ENCODE results near the gene TMEM151B. TPM values are rescaled to one million over a fixed set of nuclear protein-coding genes. Genes with fewer than 3 reads are reported as not detected.
A peak's percentile ranks its signal among the peaks of the same experiment; 100 is the strongest.

The TMEM151B gene
- total RNA-seq, 1 experiment from 2014 or later = not detected

DNA sequence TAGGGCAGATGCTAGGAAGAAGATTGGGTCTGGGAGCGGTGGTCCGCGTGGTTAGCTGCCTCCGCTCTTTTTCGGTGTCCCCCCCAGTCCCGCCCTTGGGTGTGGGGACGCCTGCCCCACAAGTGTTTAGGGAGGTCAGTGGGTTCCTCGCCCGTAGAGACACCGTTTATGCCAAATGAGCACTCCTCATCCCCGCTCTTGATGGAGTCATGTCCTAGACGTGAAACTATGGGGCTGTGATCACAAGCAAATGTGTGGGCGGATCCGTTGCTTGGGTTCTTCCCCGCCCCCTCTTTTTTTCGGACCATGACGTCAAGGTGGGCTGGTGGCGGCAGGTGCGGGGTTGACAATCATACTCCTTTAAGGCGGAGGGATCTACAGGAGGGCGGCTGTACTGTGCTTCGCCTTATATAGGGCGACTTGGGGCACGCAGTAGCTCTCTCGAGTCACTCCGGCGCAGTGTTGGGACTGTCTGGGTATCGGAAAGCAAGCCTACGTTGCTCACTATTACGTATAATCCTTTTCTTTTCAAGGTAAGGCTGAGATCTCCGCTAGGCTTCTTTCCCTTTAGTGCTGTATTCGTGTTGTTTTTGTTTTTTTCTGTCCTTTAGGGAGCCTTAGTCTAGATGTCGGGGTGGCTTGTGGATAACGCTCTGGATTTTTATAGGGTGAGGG, 23.4 kb upstream of the TMEM151B start, which contains the start of gene HSP90AB1:
Gene HSP90AB1, plus strand, starts transcription at position 439 of the 675 bp plus-strand sequence. CDS start 1,529 bp downstream, outside the sequence.
- intact Hi-C loops (cut with micrococcal nuclease) = loop anchor here (2.0 kb wide), 1 partner anchor 618 kb away; the partner anchor contains the start of gene GTPBP2
- Histone ChIP-seq H3K79me2 (ENCODE audit: insufficient read depth, low read length) (peaks cover 50% of the 10 kb centered on the region), H3K4me1 (ENCODE audit: control insufficient read depth in 1 of 2, insufficient read depth in 2 of 2, low read length in 2 of 2) (peaks cover 10 to 33% of the 10 kb centered on the region in 2 experiments), H3K4me3 (replicated peaks in 1 of 2; ENCODE audit: low read depth in 1 of 2, low read length in 2 of 2) (peak within 1 kb of the TSS; percentile 82 to 100), H3K27ac (ENCODE audit: low read depth, low read length) (peak within 1 kb of the TSS; percentile 82), H4K20me1 (ENCODE audit: insufficient read depth) (peaks cover 44% of the 10 kb centered on the region), H3K9me3 (ENCODE audit: control insufficient read depth in 1 of 2, insufficient read depth in 1 of 2, low read depth in 1 of 2, low read length in 2 of 2) (no peaks in the 10 kb centered on the region), H3K9ac (ENCODE audit: low read length) (peak within 1 kb of the TSS; percentile 95), H3K36me3 (ENCODE audit: control insufficient read depth in 1 of 2, insufficient read depth in 2 of 2, low read length in 2 of 2) (peaks cover 37 to 48% of the 10 kb centered on the region in 2 experiments), H3K9me2 (ENCODE audit: insufficient read depth) (no peaks in the 10 kb centered on the region), H3K27me3 (ENCODE audit: insufficient read depth, low read length) (no peaks in the 10 kb centered on the region), H3K4me2 (ENCODE audit: low read length) (peak within 1 kb of the TSS; percentile 83), H2AFZ (ENCODE audit: low read depth, low read length, poor library complexity, severe bottlenecking) (no peak within 1 kb of the TSS)
- POLR2A ChIA-PET = interaction anchor here (0.6 to 4.0 kb wide), 19 partner anchors 9 to 477 kb away, joined by 3 to 74 read pairs (median 5); partner anchors contain the start of genes AARS2, SLC29A1, SLC35B2 and TMEM63B
- CTCF ChIA-PET = interaction anchor here (0.8 to 4.0 kb wide), 4 partner anchors 9 to 25 kb away, joined by 3 to 16 read pairs (median 10); partner anchors contain the start of gene SLC35B2
- RAD21 ChIA-PET (ENCODE audit: low non-redundant PET in 1 of 2, low total read pairs in 2 of 2, uncharacterized antibody in 2 of 2, unreplicated experiment in 2 of 2) = interaction anchor here (0.6 to 1.3 kb wide), 3 partner anchors 9 to 24 kb away, joined by 3 to 4 read pairs (median 4); partner anchors contain the start of gene SLC29A1 (in 1 of the 2)
- no TSS peak for BruUV-seq (replicated peaks)
- DNase-seq (ENCODE audit: low read depth, low spot score) (peak; percentile 98), ATAC-seq (peak; percentile 65)
- TF ChIP-seq POLR2AphosphoS5 (IDR thresholded peaks at IDR 0.05; ENCODE audit: low read depth, low read length) = peak; percentile 100
- peak; percentile 100 for TF ChIP-seq POLR2A (IDR thresholded peaks at IDR 0.05; ENCODE audit: borderline replicate concordance, extremely low read depth, insufficient read depth, insufficient read length)
- TF ChIP-seq YY1 (IDR thresholded peaks at IDR 0.05; ENCODE audit: extremely low read depth, insufficient replicate concordance, low read depth, low read length) = peak; percentile 84
- TF ChIP-seq, protein P1, sequence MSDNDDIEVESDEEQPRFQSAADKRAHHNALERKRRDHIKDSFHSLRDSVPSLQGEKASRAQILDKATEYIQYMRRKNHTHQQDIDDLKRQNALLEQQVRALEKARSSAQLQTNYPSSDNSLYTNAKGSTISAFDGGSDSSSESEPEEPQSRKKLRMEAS (IDR thresholded peaks at IDR 0.05) = no peak
- TF ChIP-seq SIN3A (IDR thresholded peaks at IDR 0.05; ENCODE audit: low read depth) = no peak
- TF ChIP-seq, protein P2, sequence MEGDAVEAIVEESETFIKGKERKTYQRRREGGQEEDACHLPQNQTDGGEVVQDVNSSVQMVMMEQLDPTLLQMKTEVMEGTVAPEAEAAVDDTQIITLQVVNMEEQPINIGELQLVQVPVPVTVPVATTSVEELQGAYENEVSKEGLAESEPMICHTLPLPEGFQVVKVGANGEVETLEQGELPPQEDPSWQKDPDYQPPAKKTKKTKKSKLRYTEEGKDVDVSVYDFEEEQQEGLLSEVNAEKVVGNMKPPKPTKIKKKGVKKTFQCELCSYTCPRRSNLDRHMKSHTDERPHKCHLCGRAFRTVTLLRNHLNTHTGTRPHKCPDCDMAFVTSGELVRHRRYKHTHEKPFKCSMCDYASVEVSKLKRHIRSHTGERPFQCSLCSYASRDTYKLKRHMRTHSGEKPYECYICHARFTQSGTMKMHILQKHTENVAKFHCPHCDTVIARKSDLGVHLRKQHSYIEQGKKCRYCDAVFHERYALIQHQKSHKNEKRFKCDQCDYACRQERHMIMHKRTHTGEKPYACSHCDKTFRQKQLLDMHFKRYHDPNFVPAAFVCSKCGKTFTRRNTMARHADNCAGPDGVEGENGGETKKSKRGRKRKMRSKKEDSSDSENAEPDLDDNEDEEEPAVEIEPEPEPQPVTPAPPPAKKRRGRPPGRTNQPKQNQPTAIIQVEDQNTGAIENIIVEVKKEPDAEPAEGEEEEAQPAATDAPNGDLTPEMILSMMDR (IDR thresholded peaks at IDR 0.05 in 2 of 3, conservative IDR thresholded peaks at IDR 0.05 in 1 of 3; ENCODE audit: borderline replicate concordance in 1 of 3, insufficient read depth in 1 of 3, low read depth in 2 of 3, low read length in 2 of 3) = no peak
- TF ChIP-seq ZFX (IDR thresholded peaks at IDR 0.05) = no peak
- no peak for TF ChIP-seq FOSL1 (IDR thresholded peaks at IDR 0.05; ENCODE audit: low read depth)
- TF ChIP-seq CEBPB (IDR thresholded peaks at IDR 0.05; ENCODE audit: low read depth) = no peak
- TF ChIP-seq CBX3 (IDR thresholded peaks at IDR 0.05; ENCODE audit: low read depth) = no peak
- TF ChIP-seq RAD21 (IDR thresholded peaks at IDR 0.05; ENCODE audit: low read depth) = no peak
- TF ChIP-seq, protein P3, sequence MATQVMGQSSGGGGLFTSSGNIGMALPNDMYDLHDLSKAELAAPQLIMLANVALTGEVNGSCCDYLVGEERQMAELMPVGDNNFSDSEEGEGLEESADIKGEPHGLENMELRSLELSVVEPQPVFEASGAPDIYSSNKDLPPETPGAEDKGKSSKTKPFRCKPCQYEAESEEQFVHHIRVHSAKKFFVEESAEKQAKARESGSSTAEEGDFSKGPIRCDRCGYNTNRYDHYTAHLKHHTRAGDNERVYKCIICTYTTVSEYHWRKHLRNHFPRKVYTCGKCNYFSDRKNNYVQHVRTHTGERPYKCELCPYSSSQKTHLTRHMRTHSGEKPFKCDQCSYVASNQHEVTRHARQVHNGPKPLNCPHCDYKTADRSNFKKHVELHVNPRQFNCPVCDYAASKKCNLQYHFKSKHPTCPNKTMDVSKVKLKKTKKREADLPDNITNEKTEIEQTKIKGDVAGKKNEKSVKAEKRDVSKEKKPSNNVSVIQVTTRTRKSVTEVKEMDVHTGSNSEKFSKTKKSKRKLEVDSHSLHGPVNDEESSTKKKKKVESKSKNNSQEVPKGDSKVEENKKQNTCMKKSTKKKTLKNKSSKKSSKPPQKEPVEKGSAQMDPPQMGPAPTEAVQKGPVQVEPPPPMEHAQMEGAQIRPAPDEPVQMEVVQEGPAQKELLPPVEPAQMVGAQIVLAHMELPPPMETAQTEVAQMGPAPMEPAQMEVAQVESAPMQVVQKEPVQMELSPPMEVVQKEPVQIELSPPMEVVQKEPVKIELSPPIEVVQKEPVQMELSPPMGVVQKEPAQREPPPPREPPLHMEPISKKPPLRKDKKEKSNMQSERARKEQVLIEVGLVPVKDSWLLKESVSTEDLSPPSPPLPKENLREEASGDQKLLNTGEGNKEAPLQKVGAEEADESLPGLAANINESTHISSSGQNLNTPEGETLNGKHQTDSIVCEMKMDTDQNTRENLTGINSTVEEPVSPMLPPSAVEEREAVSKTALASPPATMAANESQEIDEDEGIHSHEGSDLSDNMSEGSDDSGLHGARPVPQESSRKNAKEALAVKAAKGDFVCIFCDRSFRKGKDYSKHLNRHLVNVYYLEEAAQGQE (IDR thresholded peaks at IDR 0.05; ENCODE audit: low read depth) = no peak
- TF ChIP-seq, protein P4, sequence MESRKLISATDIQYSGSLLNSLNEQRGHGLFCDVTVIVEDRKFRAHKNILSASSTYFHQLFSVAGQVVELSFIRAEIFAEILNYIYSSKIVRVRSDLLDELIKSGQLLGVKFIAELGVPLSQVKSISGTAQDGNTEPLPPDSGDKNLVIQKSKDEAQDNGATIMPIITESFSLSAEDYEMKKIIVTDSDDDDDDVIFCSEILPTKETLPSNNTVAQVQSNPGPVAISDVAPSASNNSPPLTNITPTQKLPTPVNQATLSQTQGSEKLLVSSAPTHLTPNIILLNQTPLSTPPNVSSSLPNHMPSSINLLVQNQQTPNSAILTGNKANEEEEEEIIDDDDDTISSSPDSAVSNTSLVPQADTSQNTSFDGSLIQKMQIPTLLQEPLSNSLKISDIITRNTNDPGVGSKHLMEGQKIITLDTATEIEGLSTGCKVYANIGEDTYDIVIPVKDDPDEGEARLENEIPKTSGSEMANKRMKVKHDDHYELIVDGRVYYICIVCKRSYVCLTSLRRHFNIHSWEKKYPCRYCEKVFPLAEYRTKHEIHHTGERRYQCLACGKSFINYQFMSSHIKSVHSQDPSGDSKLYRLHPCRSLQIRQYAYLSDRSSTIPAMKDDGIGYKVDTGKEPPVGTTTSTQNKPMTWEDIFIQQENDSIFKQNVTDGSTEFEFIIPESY (IDR thresholded peaks at IDR 0.05; ENCODE audit: extremely low read depth, insufficient replicate concordance, low read length) = peak; percentile 77
- TF ChIP-seq ELF1 (IDR thresholded peaks at IDR 0.05; ENCODE audit: borderline replicate concordance, low read depth) = no peak
- no peak for TF ChIP-seq EZH2 (IDR thresholded peaks at IDR 0.05)
- TF ChIP-seq TCF7L2 (IDR thresholded peaks at IDR 0.05; ENCODE audit: borderline replicate concordance, extremely low read depth, insufficient read depth, insufficient read length) = peak; percentile 74
- TF ChIP-seq ZNF274 (IDR thresholded peaks at IDR 0.05; ENCODE audit: low read depth, low read length) = no peak
- no peak for TF ChIP-seq JUND (IDR thresholded peaks at IDR 0.05)
- TF ChIP-seq EGR1 (IDR thresholded peaks at IDR 0.05; ENCODE audit: low read depth) = no peak

All from HCT116 (cell line).